PC-3 (cell line): Measurements from ENCODE around the gene TRUB2. TPM values are rescaled to one million over a fixed set of nuclear protein-coding genes. Genes with fewer than 3 reads are reported as not detected.

ENCODE experiments used
- ATAC-seq: fragments of 200-7000 bp; cut with Tn5 transposase; 2 replicates; pipeline ENCODE4 v1.9.1; 2020; ENCODE audit warnings: mild to moderate bottlenecking, moderate library complexity
- BruUV-seq: library from RNA; stranded (reverse); fragments of 400-500 nt; replicated peaks from 2 replicates; lab custom pipeline; 2021; lab: Mats Ljungman, UMichigan
- CTCF ChIA-PET: fragments of 300-600 bp; sonication (Branson Sonifier 250); formaldehyde crosslinking; loops from one replicate; lab custom pipeline; 2022; ENCODE audit warnings: antibody characterized with exemption; lab: Charles Lee
- POLR2A ChIA-PET: fragments of 300-600 bp; sonication (Branson Sonifier 250); formaldehyde crosslinking; loops from one replicate; lab custom pipeline; 2022; ENCODE audit warnings: antibody characterized with exemption; ENCODE audit not compliant: unreplicated experiment; lab: Charles Lee
- DNase-seq: peaks from one replicate; pipeline ENCODE4 v3.0.0-alpha.2; 2015
- H2AFZ ChIP-seq: fragments of 300-600 bp; sonication (generic); 2 replicates; pipeline ENCODE4 v1.6.0; 2016; ENCODE audit warnings: antibody characterized with exemption, low read length
- H3F3A ChIP-seq: fragments of 300-600 bp; sonication (generic); one replicate; pipeline ENCODE4 v1.6.0; 2017; ENCODE audit warnings: antibody characterized with exemption, low read length, control low read depth, mild to moderate bottlenecking; ENCODE audit not compliant: unreplicated experiment
- H3K27ac ChIP-seq: fragments of 300-600 bp; sonication (generic); 2 replicates; pipeline ENCODE4 v1.5.1; 2016; ENCODE audit warnings: mild to moderate bottlenecking, low read length
- H3K27me3 ChIP-seq: fragments of 300-600 bp; sonication (generic); 2 replicates; pipeline ENCODE4 v1.6.1; 2016; ENCODE audit warnings: low read length, mixed read lengths
- H3K36me3 ChIP-seq: fragments of 300-600 bp; sonication (generic); 2 replicates; pipeline ENCODE4 v1.6.1; 2016; ENCODE audit warnings: low read depth, mixed run types, low read length, mixed read lengths
- H3K4me1 ChIP-seq: fragments of 300-600 bp; sonication (generic); 2 replicates; pipeline ENCODE4 v1.5.1; 2016; ENCODE audit warnings: low read length; ENCODE audit not compliant: insufficient read depth
- H3K4me2 ChIP-seq: fragments of 300-600 bp; sonication (generic); 2 replicates; pipeline ENCODE4 v1.6.0; 2016; ENCODE audit warnings: low read length
- H3K4me3 ChIP-seq: fragments of 300-600 bp; sonication (generic); 2 replicates; pipeline ENCODE4 v1.5.1; 2016; ENCODE audit warnings: mild to moderate bottlenecking, low read length, mixed read lengths
- H3K79me2 ChIP-seq: fragments of 300-600 bp; sonication (generic); 2 replicates; pipeline ENCODE4 v1.6.1; 2017; ENCODE audit warnings: low read length, mixed read lengths
- H3K9ac ChIP-seq: fragments of 300-600 bp; sonication (generic); 2 replicates; pipeline ENCODE4 v1.6.0; 2016; ENCODE audit warnings: mild to moderate bottlenecking, low read length
- H3K9me2 ChIP-seq: fragments of 300-600 bp; sonication (generic); replicated peaks from 2 replicates; pipeline ENCODE4 v1.6.1; 2016; ENCODE audit warnings: mixed run types, low read length, mixed read lengths
- H3K9me3 ChIP-seq: fragments of 300-600 bp; sonication (generic); 2 replicates; pipeline ENCODE4 v1.6.1; 2016; ENCODE audit warnings: low read length, mixed read lengths
- H4K20me1 ChIP-seq: fragments of 300-600 bp; sonication (generic); 2 replicates; pipeline ENCODE4 v1.6.1; 2016; ENCODE audit warnings: low read length, mixed read lengths
- CTCF ChIP-seq: fragments of 300-600 bp; sonication (generic); conservative IDR thresholded peaks from 2 replicates; pipeline ENCODE4 v1.5.1; 2017; ENCODE audit warnings: antibody characterized with exemption, low read depth, mild to moderate bottlenecking, low read length
- EZH2 ChIP-seq: fragments of 300-600 bp; sonication (generic); IDR thresholded peaks from one replicate; pipeline ENCODE4 v1.6.1; 2017; ENCODE audit warnings: antibody characterized with exemption, mild to moderate bottlenecking, low read length; ENCODE audit not compliant: unreplicated experiment
- EZH2phosphoT487 ChIP-seq: fragments of 300-600 bp; sonication (generic); IDR thresholded peaks from 2 replicates; pipeline ENCODE4 v1.6.1; 2018; ENCODE audit warnings: mild to moderate bottlenecking, antibody characterized with exemption, low read length, borderline replicate concordance
- intact Hi-C: fragments of 100-400 bp; cut with micrococcal nuclease; formaldehyde crosslinking; loops from 2 replicates; pipeline ENCODE4 v1.9.0; 2023
- total RNA-seq: library from RNA; depleted of rRNA; stranded (reverse); fragments of >200 nt; gene quantifications from 2 replicates; pipeline ENCODE4 v1.2.3, GENCODE V29; 2014

TRUB2 gene
- total RNA-seq, 1 experiment from 2014 or later: 24.9 TPM

GRCh38 chr9:128361986-128362646, 39.9 kb upstream of the TRUB2 start:
- Histone ChIP-seq H3K9me2 (no peaks in the 10 kb centered on the region), H3K27ac (no peak overlapping the region), H3K27me3 (no peaks in the 10 kb centered on the region), H3K79me2 (no peaks in the 10 kb centered on the region), H2AFZ (peak overlapping the region; percentile 95), H3K4me3 (peak overlapping the region; percentile 64), H3K4me1 (peaks cover 12% of the 10 kb centered on the region), H3K9ac (peak overlapping the region; percentile 59; the same call in 1 of the 2 replicates), H3K36me3 (no peaks in the 10 kb centered on the region), H4K20me1 (no peaks in the 10 kb centered on the region), H3K9me3 (no peaks in the 10 kb centered on the region), H3F3A (no peaks in the 10 kb centered on the region), H3K4me2 (peak overlapping the region; percentile 95)
- POLR2A ChIA-PET: no interaction called here
- CTCF ChIA-PET: interaction anchor here (1.0 to 1.5 kb wide), 4 partner anchors 9 to 67 kb away, joined by 6 to 10 read pairs (median 7); partner anchors contain the start of gene URM1
- no TSS peak for BruUV-seq
- no peak for TF ChIP-seq EZH2
- peak; percentile 80 for TF ChIP-seq CTCF
- intact Hi-C loops: loop anchor here (5.0 kb wide), 2 partner anchors 50 to 65 kb away; no protein-coding TSS in a partner anchor
- ATAC-seq (peak; percentile 89), DNase-seq (peak; percentile 79)

- no peaks in the 10 kb centered on the region for H3F3A ChIP-seq
- peak overlapping the region; percentile 64 for H3K4me3 ChIP-seq
- H3K9me2 ChIP-seq: no peaks in the 10 kb centered on the region
- POLR2A ChIA-PET: no interaction called here
- no peaks in the 10 kb centered on the region for H3K36me3 ChIP-seq
- peak overlapping the region; percentile 95 for H3K4me2 ChIP-seq
- H3K4me1 ChIP-seq: peaks cover 12% of the 10 kb centered on the region
- no peak overlapping the region for H3K27ac ChIP-seq
- BruUV-seq: no TSS peak
- peak overlapping the region; percentile 95 for H2AFZ ChIP-seq
- CTCF ChIA-PET: interaction anchor here (0.6 to 1.5 kb wide), 3 partner anchors 10 to 66 kb away, joined by 3 to 10 read pairs (median 6); partner anchors contain the start of gene URM1
- ATAC-seq (peak; percentile 25), DNase-seq (no peak)
- no peaks in the 10 kb centered on the region for H3K9me3 ChIP-seq
- no peak for TF ChIP-seq EZH2phosphoT487
- TF ChIP-seq CTCF: no peak
- TF ChIP-seq EZH2: no peak
- H3K79me2 ChIP-seq: no peaks in the 10 kb centered on the region
- no peaks in the 10 kb centered on the region for H3K27me3 ChIP-seq
- intact Hi-C loops: loop anchor here (5.0 kb wide), 2 partner anchors 51 to 64 kb away; no protein-coding TSS in a partner anchor
- peak overlapping the region; percentile 59; the same call in 1 of the 2 replicates for H3K9ac ChIP-seq
- H4K20me1 ChIP-seq: no peaks in the 10 kb centered on the region
Measured at GRCh38 chr9:128361296-128361985, 39.2 kb upstream of the TRUB2 start.
